SU-DHL-6 (cell line): ENCODE results near the gene SLC7A5.

ENCODE experiments used
- EZH2phosphoT487 ChIP-seq: fragments of 200-600 bp; sonication (generic), shearing (Covaris generic); conservative IDR thresholded peaks from 2 replicates; pipeline ENCODE4 v1.6.1; 2018; ENCODE audit warnings: mild to moderate bottlenecking, antibody characterized with exemption, low read length, moderate library complexity, mixed read lengths
- TF ChIP-seq, protein P1 (sequence below): fragments of 200-600 bp; sonication (generic); IDR thresholded peaks from one replicate; pipeline ENCODE4 v1.5.1; 2017; ENCODE audit warnings: antibody characterized with exemption, mild to moderate bottlenecking, low read length, moderate library complexity; ENCODE audit not compliant: insufficient read depth, poor library complexity, severe bottlenecking

- TF ChIP-seq, protein P1, sequence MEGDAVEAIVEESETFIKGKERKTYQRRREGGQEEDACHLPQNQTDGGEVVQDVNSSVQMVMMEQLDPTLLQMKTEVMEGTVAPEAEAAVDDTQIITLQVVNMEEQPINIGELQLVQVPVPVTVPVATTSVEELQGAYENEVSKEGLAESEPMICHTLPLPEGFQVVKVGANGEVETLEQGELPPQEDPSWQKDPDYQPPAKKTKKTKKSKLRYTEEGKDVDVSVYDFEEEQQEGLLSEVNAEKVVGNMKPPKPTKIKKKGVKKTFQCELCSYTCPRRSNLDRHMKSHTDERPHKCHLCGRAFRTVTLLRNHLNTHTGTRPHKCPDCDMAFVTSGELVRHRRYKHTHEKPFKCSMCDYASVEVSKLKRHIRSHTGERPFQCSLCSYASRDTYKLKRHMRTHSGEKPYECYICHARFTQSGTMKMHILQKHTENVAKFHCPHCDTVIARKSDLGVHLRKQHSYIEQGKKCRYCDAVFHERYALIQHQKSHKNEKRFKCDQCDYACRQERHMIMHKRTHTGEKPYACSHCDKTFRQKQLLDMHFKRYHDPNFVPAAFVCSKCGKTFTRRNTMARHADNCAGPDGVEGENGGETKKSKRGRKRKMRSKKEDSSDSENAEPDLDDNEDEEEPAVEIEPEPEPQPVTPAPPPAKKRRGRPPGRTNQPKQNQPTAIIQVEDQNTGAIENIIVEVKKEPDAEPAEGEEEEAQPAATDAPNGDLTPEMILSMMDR, result no peak
- no peak for TF ChIP-seq EZH2phosphoT487
These were observed 35.2 kb downstream of the SLC7A5 start for GRCh38 chr16:87834005-87834667.
